GM19324 (cell line): Measurements from ENCODE around the gene IL1RAPL2.

Experiments used
- ATAC-seq: cut with Tn5 transposase; IDR thresholded peaks from one replicate; pipeline ENCODE4 v1.9.1; 2021; ENCODE audit warnings: mild to moderate bottlenecking, moderate library complexity; ENCODE audit not compliant: unreplicated experiment, low FRiP score

The IL1RAPL2 gene

DNA sequence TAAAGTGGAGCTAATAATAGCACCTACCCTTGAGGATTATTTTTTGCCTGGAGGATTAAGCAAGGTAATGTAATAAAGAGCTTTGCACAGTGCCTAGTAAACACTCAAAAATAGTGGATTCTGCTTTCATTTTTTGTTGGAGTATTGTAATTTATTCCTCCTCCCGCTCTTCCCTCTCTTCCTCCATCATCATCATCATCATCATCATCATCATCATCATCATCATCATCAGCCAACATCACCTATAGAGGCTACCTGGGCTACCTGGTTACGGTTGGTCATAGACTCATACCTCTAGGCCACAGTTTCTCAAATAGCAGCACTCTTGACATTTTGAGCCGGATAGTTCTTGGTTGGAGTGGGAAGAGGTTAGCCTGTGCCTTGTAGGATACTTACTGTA lies 781.4 kb downstream of the IL1RAPL2 start:
- ATAC-seq = no peak

DNA sequence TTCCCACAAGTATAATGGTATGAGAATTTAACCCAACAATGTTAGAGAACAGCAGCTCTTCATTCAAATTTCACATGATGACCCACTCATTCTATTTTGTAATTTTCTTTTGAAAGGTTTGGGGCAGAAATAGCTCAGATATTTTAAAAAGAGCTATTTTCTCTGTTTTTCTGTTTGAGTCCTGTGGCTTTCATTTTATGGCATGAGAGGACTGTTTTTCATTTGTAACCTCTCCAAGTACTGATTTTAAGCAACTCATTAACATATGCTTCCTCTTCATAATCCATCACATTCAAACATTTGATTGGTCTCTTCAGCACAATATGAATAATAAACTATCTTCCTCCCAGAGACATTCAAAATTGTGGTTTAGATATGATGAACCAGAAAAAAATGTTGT lies 783.5 kb downstream of the IL1RAPL2 start:
- ATAC-seq = no peak

DNA sequence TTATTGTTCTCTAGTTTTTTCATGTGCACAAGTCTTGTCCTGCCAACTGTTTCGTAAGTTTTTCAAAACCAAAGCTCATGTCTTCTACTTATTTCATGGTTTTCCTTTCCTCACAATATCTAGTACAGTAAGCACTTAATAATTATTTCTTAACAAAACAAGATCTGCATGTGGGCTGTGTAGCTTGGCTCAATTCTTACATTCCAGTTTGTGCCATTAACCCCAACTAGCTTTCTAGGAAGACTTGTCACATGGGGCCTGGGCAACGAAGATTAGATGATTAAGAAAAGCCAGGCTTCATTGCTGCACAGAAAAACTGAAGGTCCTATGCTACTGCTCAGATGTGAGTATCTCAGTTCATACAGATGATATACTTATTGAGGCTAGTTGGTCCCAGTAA lies 809.8 kb downstream of the IL1RAPL2 start:
- no peak for ATAC-seq

DNA sequence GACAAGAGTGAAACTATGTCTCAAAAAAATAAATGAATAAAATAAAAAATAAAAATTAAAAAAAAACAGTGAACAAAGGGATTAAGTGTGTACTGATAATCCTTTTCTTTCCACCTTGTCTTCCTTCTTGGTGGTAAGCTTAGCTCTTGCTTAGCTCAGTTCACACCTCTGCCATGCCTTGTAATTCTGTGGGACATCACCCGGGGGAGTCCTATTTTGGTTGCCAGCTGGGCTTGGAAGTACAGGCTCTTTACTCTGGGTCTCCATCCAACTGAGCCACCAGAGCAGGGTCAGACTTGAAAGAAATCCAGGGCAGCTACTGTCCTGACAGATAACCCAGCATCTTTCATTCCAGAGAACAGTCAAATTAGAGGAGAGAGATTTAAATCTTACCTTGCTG lies 858.7 kb downstream of the IL1RAPL2 start:
- no peak for ATAC-seq

DNA sequence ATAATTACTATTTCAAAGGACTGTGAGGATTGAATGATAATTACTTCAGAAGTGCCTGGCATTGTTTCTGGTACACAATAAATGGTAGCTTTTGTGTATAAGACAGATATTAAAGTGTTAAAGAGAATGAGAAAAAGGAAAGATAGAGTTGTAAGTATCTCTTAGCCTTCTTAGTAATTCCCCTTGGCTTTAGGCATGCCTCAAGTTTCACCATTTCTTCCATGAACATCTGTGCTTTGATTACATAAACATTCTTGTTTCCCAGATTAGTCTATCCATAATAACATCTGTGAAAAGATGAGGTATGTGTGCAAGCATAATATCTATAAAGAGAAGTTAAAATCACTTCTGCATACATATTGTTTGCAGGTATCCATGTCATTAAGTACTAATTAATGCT lies 885.4 kb downstream of the IL1RAPL2 start:
- ATAC-seq = no peak

DNA sequence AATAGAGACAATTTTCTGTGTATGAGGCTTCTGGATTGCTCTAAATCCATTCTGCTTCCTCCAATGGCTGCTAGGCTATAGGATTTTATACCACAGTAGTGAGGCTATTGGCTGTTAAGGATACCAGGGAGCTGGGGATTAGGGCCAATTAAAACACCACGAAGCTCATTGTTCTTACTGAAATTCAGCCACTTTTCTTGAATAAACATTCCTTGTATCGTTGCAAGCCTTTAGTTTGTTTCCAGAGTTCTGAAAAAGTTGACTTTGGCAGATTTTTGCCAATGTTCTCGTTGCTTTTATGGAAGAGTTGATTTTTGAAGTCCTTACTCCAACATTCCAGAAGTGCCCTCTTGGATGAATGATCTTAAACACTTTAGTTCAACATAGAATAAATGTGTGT lies 892.8 kb downstream of the IL1RAPL2 start:
- no peak for ATAC-seq

DNA sequence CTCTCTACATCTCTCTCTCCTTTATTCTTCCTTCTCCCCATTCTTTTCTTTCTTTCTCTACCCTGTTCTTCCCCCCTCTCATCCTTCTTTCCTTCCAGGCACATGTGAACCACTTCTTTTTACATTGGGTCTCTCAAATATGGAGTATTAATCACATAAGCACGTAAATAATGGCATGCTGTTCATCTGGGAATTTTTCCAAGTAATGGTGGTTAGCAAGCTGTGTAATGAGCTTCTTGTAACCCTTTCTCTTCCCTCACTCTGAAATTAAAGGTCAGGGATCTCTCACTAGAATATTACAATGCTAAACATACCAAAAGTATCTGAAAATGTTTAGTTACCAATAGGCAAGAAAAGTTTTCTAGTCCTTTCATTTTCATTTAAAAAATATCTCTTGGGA lies 894.4 kb downstream of the IL1RAPL2 start:
- ATAC-seq = no peak

DNA sequence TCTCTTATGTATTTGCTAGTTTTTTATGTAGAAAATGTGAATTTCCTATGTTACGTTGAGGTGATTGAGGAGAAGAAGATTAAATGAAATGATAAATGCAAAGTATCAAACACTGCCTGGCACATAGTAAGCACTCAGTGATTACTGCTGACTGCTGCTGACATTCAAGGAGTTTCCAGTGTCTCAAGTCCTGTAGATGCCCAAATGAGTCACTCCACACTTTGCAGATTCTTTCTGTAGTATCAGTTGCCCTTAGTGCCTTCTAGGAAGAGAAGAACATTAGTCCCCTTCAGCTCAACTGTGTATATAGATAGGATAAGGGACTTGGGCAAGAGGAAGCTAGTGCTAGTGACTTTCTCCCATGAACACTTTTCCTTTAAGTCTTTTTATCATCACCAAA lies 895.0 kb downstream of the IL1RAPL2 start:
- ATAC-seq = no peak

DNA sequence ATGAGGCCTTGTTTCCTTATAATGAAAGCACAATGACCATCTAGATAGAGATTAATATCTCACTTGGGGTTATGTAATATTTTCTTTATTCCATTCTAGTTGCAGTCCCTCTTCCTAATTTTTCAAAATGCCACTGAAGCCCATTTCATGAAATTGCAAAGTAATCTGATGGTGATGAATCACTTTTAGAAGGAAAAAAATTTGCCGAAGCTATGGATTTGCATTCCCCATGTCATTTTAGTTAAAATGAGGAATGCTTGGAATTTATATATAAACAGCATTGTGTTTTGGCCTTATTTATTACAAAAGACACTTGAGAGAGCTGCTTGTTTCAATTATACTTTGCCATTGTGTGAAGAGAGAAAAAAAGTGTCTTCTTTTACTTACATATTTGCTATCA lies 896.2 kb downstream of the IL1RAPL2 start:
- no peak for ATAC-seq

DNA sequence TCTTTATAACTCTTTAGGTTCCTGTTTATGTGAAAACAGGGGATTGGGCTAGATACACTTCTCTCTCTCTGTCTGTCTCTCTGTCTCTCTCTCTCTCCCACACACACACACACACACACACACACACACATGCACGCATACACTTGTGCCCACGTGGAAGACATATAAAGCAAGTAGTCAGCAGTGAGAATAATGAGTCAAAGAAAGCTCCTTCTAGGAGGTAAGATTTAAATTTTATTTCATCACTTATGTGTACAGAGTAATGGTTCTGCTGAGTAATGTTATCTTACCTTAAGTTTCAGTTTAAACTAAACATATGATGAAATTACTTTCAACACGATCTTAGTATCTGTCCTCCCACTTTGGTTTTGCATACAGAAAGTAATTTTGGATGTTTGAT lies 897.5 kb downstream of the IL1RAPL2 start:
- no peak for ATAC-seq

DNA sequence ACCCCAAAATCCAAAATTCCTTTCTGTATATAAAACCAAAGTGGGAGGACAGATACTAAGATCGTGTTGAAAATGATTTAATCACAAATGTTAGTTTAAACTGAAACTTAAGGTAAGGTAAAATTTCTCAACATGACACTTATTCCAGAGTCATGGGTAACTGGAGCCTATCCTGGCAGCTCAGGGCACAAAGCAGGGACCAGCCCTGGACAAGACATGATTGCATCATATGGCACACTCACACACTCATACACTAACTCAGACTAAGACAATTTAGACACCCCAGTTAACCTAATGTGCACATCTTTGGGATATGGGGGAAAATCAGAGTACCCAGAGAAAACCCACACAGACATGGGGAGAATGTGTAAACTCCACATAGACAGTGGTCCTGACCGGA lies 898.6 kb downstream of the IL1RAPL2 start:
- no peak for ATAC-seq

DNA sequence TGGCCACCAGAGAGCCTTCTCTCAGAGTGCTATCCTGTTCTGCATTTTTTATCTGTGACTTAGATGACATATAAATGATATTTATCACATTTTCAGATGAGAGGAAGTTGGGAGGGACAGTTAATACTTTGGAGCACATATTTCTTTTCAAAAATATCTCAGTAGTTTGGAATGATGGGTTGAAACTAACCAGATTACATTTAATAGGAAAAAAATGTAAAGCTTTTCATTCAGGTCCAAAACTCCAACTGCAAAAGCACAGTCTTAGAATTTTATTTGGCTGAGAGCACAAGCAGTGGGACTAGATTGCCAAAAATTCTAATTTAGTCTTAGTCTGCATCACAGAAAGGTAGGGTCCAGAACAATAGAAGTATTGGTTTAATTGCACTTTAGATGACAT lies 902.7 kb downstream of the IL1RAPL2 start:
- no peak for ATAC-seq

DNA sequence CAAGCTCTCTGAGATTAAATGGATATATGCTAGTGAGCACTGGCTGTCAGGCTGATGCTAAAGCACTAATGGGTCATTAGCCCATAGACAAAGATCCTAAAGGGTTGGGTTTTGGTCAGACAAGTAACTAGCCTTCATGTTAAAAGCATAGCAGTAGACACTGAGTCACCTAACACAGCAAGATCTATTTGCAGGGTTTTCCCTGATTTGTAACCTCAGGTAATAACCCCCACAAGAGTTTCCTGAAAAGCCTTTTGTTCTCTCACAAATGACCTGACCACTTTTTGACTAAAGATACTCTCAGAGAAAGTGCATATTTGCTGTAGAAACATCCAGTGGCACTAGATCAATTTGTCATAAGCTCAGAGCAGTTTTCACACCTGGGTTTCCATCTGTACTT lies 905.6 kb downstream of the IL1RAPL2 start:
- ATAC-seq = no peak

DNA sequence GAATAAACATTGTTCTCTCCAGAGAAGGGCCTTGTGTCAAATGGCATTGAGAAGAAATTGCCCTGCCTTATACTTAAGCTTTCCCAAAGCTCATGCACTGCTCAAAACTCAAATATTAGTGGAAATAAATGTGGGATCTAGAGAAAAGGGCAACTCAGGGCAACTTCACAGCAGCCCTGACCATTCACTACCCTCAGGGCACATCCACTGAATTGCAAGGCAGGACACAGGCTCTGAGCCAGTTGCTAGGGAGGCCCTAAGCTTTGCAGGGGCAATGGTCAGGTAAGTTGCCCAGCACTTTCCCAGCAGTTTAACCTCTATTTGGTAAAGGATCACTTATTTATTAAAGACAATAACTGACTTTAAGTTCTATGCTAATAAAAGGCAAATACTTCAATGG lies 909.8 kb downstream of the IL1RAPL2 start:
- no peak for ATAC-seq

DNA sequence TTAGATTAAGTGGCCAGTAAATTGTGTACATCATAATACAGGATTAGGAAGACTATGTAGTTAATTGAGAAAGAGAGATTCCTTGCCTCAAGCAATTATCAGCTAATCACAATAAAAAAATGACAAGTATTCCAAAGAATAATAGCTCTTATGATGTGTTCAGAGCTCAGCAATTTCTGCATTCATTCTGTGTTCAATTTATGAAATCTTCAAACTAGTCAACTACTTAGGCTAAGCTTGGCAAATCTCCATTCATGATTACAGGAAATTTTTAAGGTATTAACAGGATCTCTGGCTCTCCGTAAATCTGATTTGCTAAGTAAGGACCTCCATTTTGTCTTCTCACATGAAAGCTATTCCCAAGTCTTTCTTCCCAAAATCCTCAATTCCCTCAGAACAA lies 911.4 kb downstream of the IL1RAPL2 start:
- no peak for ATAC-seq

DNA sequence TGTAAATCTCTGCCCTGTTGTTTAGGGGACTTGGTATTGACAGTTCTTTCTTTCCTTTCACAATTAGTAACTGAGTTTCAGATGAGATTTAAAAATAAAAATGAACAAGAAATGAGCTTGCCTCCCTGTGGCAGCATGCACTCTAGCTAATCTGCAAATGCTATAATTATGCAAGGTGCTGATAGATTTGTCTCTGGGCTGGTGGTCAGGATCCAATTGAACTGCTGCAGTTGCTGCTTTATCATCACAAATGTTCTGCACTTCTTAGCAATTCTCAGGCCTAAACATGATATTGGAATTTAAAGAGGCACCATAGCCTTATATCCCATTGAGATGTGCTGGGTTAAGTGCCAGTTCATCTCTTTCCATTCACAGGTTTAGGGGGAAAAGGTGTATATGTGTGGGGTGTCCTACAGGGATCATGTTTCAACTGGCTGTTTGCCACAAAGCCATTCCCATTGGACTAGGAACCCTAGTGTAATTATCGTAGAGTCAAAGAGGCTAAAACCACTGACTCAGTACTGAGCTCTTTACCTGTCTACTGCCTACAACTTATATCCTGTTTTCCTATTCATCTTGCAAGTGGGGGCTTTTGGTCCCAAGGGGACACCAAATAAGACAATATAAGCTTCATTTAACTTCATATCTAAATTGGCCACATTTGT lies 914.8 kb downstream of the IL1RAPL2 start:
- ATAC-seq = no peak

DNA sequence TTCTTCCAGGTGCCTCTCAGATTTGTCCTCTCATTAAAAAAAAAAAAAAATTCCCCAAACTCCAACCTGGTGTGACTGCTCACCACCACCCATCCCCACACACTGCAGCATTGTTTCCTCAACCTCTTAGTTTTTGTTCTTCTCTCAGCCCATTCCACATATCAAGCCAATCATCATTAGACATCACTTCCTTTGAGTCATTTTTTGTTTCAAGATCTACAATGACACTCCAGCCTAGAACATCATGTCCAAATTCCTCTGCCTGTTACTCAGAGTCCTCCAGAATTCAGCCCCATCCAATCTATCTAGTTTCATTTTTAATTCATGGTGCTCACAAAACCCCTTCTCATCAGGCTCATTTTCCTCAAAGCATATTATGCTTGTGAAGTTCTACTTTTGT lies 917.0 kb downstream of the IL1RAPL2 start:
- ATAC-seq = no peak

DNA sequence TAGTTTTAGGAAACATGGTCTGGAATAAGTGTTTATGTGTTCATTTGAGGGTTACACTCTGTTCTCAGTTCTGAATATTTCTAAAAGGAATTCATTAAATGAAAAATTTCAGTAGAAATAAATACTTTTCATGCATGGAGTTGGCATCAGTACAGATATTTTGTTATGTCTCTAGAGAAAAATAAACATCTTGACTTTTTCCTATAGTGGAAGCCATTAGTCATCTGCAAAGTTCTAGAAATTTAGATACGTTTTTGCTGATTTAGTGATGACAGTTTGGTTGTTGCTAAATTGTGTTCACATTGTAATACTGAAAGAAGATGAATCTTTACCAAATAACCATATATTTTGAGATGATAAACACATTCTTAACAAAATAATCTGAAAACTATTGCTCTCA lies 922.7 kb downstream of the IL1RAPL2 start:
- ATAC-seq = no peak

DNA sequence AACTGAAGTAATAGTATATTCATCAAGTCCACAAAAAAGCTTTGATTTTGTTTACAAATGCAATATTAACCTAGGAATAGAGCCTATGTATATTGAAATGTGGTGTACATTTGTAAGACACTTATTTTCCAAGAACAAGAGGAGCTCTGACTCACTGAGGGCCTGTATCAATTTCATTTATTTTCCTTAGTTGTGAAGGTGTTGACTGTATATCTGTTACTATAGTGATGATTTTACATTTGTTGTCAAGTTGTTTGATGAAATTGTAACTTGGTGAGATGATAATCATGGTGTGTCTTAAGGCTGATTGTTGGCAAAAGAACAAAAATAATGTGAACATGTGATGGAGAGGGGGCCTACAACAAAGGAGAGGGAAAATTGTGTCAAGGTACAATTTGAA lies 929.4 kb downstream of the IL1RAPL2 start:
- no peak for ATAC-seq

DNA sequence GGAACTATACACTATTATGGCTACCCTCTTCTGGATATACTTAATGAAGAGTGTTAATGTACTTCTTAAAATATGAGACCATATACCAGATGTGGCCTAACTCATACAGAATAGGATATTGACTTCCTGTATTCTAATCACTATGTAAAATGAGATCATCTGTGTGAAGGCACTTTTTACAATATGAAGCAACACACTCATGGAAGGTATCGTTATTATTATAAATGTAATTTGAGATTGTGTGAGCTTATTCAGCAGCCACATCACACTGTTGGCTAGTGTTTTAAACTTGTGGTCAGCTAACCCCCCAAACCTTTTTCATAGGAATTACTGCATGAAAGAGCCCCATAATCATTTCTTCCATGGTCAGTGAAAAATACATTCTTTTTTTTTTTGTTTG lies 936.3 kb downstream of the IL1RAPL2 start:
- ATAC-seq = no peak

DNA sequence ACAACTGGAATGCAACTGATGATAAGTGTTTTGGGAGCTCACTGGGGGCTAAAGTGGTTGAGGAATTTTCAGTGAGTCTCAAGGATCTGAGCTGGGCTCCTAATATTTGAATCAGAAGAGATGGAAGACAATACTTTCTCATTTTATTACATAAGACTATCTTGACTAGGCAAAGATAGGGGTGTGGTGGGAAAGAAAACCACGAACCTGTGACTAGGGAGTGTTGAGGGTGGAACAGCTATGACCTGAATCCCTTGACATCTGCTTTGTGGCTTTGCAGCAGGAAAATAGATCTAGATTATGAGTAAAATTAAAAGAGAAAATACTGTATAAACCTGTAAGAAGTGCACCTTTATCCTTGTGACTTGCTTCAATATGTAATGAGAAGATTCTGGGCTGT lies 949.6 kb downstream of the IL1RAPL2 start:
- no peak for ATAC-seq

DNA sequence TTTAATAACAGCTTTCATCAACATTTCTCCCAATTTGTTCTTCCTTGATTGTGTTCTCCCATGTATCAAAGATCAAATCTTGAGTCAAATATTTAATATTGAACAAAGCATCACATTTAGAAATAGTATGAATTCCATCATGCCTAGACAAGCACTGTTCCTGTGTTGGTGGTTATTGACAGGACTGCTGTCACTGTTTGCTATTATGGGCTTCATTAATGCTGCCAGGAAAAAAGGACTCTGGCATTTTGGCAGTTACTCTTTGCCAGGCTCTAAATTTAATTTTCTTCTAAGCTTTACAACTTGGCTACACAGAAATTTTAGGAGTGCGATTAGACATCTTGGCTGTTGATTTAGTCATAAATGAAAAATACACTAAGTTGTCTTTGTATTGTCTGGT lies 960.4 kb downstream of the IL1RAPL2 start:
- ATAC-seq = no peak

DNA sequence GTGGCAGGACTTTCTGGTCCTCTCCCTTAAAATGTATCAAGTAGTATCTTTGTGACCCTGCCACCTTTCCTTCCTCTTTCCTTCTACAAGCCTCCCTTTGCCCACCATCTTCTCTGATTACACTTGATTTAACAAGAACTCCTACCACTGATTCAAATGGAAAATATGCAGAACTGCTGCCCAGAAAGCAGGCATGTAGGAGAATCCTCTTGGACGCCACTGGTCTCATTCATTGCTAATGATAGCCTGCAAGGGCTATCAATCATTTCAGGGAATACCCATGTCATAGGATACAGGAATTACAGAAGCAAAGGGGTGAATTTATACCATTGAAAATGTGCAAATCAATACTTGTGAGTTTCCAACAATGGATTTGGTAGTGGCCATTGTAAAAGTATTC lies 961.8 kb downstream of the IL1RAPL2 start:
- ATAC-seq = no peak
